ENCODE measurements around the gene USP2. TPM values are rescaled to one million over a fixed set of nuclear protein-coding genes. Genes with fewer than 3 reads are reported as not detected.

USP2 gene
- polyA plus RNA-seq, 1 donor (not counting 4 experiments of a cell fraction or from before 2014, with no cell fraction given): 0.35 TPM

DNA sequence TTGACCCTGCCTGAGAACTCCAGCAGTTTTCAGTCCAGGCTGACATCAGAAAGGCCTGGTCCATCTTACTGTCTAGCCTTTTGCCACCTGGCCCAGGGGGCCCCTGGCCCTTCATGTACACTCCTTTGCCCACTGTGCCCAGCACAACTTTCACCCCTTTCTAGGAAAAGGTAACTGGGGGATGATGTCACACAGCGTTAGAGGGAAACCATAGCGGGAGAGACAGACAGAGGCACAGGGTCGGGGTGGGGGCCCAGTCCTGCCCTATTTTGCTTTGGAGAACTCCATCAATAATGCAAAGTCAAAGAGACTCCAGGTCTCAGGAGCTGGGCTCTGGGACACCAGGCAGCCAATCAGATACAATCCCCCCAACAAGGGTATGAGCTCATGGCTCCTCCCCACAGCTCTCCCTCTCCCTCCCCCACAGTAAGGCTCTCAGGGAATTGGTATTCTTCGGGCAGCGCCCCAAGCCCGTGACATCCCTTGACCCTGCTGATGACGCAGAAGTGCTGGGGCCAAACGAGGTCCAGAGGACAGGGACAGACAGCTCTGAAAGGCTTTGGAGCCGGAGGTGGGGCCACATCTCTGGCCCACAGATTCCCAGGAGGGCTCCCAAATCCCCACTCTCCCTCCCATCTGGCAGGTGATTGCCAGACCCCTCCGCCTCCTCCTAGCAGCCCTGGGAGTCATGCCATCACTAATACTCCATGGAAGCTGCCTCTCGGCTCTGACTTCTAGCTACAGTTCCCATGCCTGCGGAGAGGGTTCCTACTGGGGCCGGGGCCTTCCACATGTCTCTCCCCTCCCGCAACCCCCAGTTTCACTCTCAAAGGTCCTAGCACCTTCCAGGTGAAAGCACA, 5.9 kb downstream of the USP2 start:
- DNase-seq (ENCODE audit: low read depth, low spot score) (no peak), FAIRE-seq (no peak)
- H3K79me2 ChIP-seq (ENCODE audit: control insufficient read depth, insufficient read depth, low read length): no peaks in the 10 kb centered on the region
- no peaks in the 10 kb centered on the region for H3K9me3 ChIP-seq (ENCODE audit: control insufficient read depth, low read depth, low read length)
- H3K9ac ChIP-seq (ENCODE audit: control insufficient read depth, extremely low read depth, insufficient read depth, low read length): no peak overlapping the region
- H4K20me1 ChIP-seq (ENCODE audit: control insufficient read depth, extremely low read depth, insufficient read depth, low read length): no peaks in the 10 kb centered on the region
- no peak overlapping the region for H3K4me3 ChIP-seq (ENCODE audit: control insufficient read depth in 2 of 3, extremely low read depth in 1 of 3, insufficient read depth in 2 of 3, low read depth in 1 of 3, low read length in 3 of 3)
- H3K4me2 ChIP-seq (ENCODE audit: control insufficient read depth, extremely low read depth, insufficient read depth, low read depth, low read length): no peak overlapping the region
- no peaks in the 10 kb centered on the region for H3K36me3 ChIP-seq (ENCODE audit: control insufficient read depth in 2 of 2, extremely low read depth in 1 of 2, insufficient read depth in 2 of 2, low read length in 2 of 2)
- no peak overlapping the region for H2AFZ ChIP-seq (ENCODE audit: control insufficient read depth, low read length)
- H3K4me1 ChIP-seq (ENCODE audit: control insufficient read depth, extremely low read depth, insufficient read depth, low read length): peaks cover 23% of the 10 kb centered on the region
- peaks cover 6% of the 10 kb centered on the region for H3K27me3 ChIP-seq (ENCODE audit: control insufficient read depth, extremely low read depth, insufficient read depth, low read length)
- H3K27ac ChIP-seq (ENCODE audit: control insufficient read depth, insufficient read depth, low read length): no peak overlapping the region
- dilution Hi-C loops (cut with MboI; ENCODE audit: extremely low pct_ligation_motif_present, low sequenced_read_pairs): no loop called here
- peaks cover 2% of the 10 kb centered on the region for H3K9me1 ChIP-seq (ENCODE audit: control insufficient read depth, extremely low read depth, insufficient read depth, low read length)
- TF ChIP-seq, protein P1, sequence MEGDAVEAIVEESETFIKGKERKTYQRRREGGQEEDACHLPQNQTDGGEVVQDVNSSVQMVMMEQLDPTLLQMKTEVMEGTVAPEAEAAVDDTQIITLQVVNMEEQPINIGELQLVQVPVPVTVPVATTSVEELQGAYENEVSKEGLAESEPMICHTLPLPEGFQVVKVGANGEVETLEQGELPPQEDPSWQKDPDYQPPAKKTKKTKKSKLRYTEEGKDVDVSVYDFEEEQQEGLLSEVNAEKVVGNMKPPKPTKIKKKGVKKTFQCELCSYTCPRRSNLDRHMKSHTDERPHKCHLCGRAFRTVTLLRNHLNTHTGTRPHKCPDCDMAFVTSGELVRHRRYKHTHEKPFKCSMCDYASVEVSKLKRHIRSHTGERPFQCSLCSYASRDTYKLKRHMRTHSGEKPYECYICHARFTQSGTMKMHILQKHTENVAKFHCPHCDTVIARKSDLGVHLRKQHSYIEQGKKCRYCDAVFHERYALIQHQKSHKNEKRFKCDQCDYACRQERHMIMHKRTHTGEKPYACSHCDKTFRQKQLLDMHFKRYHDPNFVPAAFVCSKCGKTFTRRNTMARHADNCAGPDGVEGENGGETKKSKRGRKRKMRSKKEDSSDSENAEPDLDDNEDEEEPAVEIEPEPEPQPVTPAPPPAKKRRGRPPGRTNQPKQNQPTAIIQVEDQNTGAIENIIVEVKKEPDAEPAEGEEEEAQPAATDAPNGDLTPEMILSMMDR (optimal IDR thresholded peaks at IDR 0.05 in 1 of 3, IDR thresholded peaks at IDR 0.05 in 1 of 3, conservative IDR thresholded peaks at IDR 0.05 in 1 of 3; ENCODE audit: extremely low read depth in 1 of 3, insufficient read depth in 2 of 3, low read length in 3 of 3): no peak
- TF ChIP-seq EZH2 (IDR thresholded peaks at IDR 0.05; ENCODE audit: low read length): no peak

- no peaks in the 10 kb centered on the region for H3K36me3 ChIP-seq (ENCODE audit: control insufficient read depth in 2 of 2, extremely low read depth in 1 of 2, insufficient read depth in 2 of 2, low read length in 2 of 2)
- H3K4me1 ChIP-seq (ENCODE audit: control insufficient read depth, extremely low read depth, insufficient read depth, low read length): peaks cover 23% of the 10 kb centered on the region
- H3K9me1 ChIP-seq (ENCODE audit: control insufficient read depth, extremely low read depth, insufficient read depth, low read length): peaks cover 2% of the 10 kb centered on the region
- no peak overlapping the region for H3K9ac ChIP-seq (ENCODE audit: control insufficient read depth, extremely low read depth, insufficient read depth, low read length)
- FAIRE-seq (no peak), DNase-seq (ENCODE audit: low read depth, low spot score) (no peak)
- no peaks in the 10 kb centered on the region for H3K9me3 ChIP-seq (ENCODE audit: control insufficient read depth, low read depth, low read length)
- H3K4me2 ChIP-seq (ENCODE audit: control insufficient read depth, extremely low read depth, insufficient read depth, low read depth, low read length): no peak overlapping the region
- no peak overlapping the region for H3K4me3 ChIP-seq (ENCODE audit: control insufficient read depth in 2 of 3, extremely low read depth in 1 of 3, insufficient read depth in 2 of 3, low read depth in 1 of 3, low read length in 3 of 3)
- no peak overlapping the region for H3K27ac ChIP-seq (ENCODE audit: control insufficient read depth, insufficient read depth, low read length)
- H3K79me2 ChIP-seq (ENCODE audit: control insufficient read depth, insufficient read depth, low read length): no peaks in the 10 kb centered on the region
- H2AFZ ChIP-seq (ENCODE audit: control insufficient read depth, low read length): no peak overlapping the region
- dilution Hi-C loops (cut with MboI; ENCODE audit: extremely low pct_ligation_motif_present, low sequenced_read_pairs): no loop called here
- TF ChIP-seq, protein P1 (optimal IDR thresholded peaks at IDR 0.05 in 1 of 3, IDR thresholded peaks at IDR 0.05 in 1 of 3, conservative IDR thresholded peaks at IDR 0.05 in 1 of 3; ENCODE audit: extremely low read depth in 1 of 3, insufficient read depth in 2 of 3, low read length in 3 of 3): no peak
- H4K20me1 ChIP-seq (ENCODE audit: control insufficient read depth, extremely low read depth, insufficient read depth, low read length): no peaks in the 10 kb centered on the region
- H3K27me3 ChIP-seq (ENCODE audit: control insufficient read depth, extremely low read depth, insufficient read depth, low read length): peaks cover 6% of the 10 kb centered on the region
Observed at GRCh38 chr11:119374632-119375336, 6.7 kb downstream of the USP2 start.
